Neural cell (in vitro differentiated cells): ENCODE data around the gene USP34.

Source experiments
- EP300 ChIP-seq: fragments of 450-650 bp; conservative IDR thresholded peaks from 2 replicates; pipeline ENCODE4 v1.6.1; 2014; ENCODE audit warnings: antibody characterized with exemption, mild to moderate bottlenecking, moderate library complexity; ENCODE audit not compliant: poor library complexity, severe bottlenecking
- EZH2 ChIP-seq: fragments of 200-600, 300-800 bp; shearing (Covaris generic), sonication (generic); IDR thresholded peaks from 2 replicates; pipeline ENCODE4 v1.6.1; 2014; ENCODE audit warnings: antibody characterized with exemption, low read length, borderline replicate concordance, mild to moderate bottlenecking; ENCODE audit not compliant: insufficient read depth, poor library complexity, severe bottlenecking
- MXI1 ChIP-seq: fragments of 450-650 bp; conservative IDR thresholded peaks from 2 replicates; pipeline ENCODE4 v1.6.1; 2014; ENCODE audit warnings: antibody characterized with exemption, mild to moderate bottlenecking; ENCODE audit not compliant: poor library complexity, severe bottlenecking
- TF ChIP-seq, protein P1 (sequence below): fragments of 450-650 bp; IDR thresholded peaks from 2 replicates; pipeline ENCODE4 v1.5.1; 2014; ENCODE audit warnings: antibody characterized with exemption, mild to moderate bottlenecking, moderate library complexity; ENCODE audit not compliant: poor library complexity, severe bottlenecking
- TF ChIP-seq, protein P2 (sequence below): IDR thresholded peaks from 2 replicates; pipeline ENCODE4 v1.6.1; 2012; ENCODE audit warnings: borderline replicate concordance

DNA sequence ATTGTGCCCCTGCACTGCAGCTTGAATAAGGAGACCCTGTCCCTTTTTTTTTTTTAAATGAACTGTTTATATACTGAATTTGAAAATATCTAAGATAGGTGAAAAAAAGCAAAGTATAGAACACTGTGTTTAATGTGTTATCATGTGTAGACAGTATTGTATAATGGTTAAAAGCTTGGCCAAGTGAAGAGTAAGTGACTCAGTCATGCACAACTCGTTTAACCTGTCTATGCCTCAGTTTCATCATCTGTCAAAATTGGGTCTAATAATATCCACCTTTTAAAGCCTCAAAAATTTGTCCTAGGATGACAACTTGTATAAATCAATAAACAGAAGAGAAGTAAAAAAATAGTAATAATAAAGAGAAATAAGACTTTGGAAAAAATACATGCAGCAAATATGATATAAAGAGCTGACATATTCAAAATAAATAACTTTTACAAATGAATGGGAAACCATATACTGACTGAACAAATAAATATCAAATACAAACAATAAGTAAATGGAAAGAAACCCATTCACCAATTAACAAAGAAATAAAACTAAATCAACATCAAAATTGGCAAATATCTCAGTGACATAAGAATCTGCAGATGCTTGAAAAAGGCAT, 195.2 kb downstream of the USP34 start:
- TF ChIP-seq EP300 (no peak), EZH2 (no peak), MXI1 (no peak)
- TF ChIP-seq, protein P1, sequence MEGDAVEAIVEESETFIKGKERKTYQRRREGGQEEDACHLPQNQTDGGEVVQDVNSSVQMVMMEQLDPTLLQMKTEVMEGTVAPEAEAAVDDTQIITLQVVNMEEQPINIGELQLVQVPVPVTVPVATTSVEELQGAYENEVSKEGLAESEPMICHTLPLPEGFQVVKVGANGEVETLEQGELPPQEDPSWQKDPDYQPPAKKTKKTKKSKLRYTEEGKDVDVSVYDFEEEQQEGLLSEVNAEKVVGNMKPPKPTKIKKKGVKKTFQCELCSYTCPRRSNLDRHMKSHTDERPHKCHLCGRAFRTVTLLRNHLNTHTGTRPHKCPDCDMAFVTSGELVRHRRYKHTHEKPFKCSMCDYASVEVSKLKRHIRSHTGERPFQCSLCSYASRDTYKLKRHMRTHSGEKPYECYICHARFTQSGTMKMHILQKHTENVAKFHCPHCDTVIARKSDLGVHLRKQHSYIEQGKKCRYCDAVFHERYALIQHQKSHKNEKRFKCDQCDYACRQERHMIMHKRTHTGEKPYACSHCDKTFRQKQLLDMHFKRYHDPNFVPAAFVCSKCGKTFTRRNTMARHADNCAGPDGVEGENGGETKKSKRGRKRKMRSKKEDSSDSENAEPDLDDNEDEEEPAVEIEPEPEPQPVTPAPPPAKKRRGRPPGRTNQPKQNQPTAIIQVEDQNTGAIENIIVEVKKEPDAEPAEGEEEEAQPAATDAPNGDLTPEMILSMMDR = no peak
- TF ChIP-seq, protein P2, sequence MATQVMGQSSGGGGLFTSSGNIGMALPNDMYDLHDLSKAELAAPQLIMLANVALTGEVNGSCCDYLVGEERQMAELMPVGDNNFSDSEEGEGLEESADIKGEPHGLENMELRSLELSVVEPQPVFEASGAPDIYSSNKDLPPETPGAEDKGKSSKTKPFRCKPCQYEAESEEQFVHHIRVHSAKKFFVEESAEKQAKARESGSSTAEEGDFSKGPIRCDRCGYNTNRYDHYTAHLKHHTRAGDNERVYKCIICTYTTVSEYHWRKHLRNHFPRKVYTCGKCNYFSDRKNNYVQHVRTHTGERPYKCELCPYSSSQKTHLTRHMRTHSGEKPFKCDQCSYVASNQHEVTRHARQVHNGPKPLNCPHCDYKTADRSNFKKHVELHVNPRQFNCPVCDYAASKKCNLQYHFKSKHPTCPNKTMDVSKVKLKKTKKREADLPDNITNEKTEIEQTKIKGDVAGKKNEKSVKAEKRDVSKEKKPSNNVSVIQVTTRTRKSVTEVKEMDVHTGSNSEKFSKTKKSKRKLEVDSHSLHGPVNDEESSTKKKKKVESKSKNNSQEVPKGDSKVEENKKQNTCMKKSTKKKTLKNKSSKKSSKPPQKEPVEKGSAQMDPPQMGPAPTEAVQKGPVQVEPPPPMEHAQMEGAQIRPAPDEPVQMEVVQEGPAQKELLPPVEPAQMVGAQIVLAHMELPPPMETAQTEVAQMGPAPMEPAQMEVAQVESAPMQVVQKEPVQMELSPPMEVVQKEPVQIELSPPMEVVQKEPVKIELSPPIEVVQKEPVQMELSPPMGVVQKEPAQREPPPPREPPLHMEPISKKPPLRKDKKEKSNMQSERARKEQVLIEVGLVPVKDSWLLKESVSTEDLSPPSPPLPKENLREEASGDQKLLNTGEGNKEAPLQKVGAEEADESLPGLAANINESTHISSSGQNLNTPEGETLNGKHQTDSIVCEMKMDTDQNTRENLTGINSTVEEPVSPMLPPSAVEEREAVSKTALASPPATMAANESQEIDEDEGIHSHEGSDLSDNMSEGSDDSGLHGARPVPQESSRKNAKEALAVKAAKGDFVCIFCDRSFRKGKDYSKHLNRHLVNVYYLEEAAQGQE = no peak
